Measurements from ENCODE around the gene LRIT1.

Gene LRIT1

GRCh38 chr10:84221916-84222315 lies 19.4 kb downstream of the LRIT1 start:
- no peak overlapping the region for H3K4me3 ChIP-seq (ENCODE audit: low read depth, low read length)
- no peak for DNase-seq (ENCODE audit: low read depth)

GRCh38 chr10:84217746-84218145 lies 23.6 kb downstream of the LRIT1 start:
- no peak for DNase-seq (ENCODE audit: low read depth)
- no peak overlapping the region for H3K4me3 ChIP-seq (ENCODE audit: low read depth, low read length)

- DNase-seq (ENCODE audit: low read depth) = no peak
- H3K4me3 ChIP-seq (ENCODE audit: low read depth, low read length) = no peak overlapping the region
Measured at GRCh38 chr10:84216834-84217233, 24.5 kb downstream of the LRIT1 start.

- DNase-seq (ENCODE audit: low read depth) = no peak
- no peak overlapping the region for H3K4me3 ChIP-seq (ENCODE audit: low read depth, low read length)
Measured at GRCh38 chr10:84214612-84215235, 26.6 kb downstream of the LRIT1 start.

GRCh38 chr10:84214046-84214572 lies 27.2 kb downstream of the LRIT1 start:
- DNase-seq (ENCODE audit: low read depth) = no peak
- H3K4me3 ChIP-seq (ENCODE audit: low read depth, low read length) = no peak overlapping the region

GRCh38 chr10:84213076-84213475 lies 28.3 kb downstream of the LRIT1 start:
- H3K4me3 ChIP-seq (ENCODE audit: low read depth, low read length) = no peak overlapping the region
- no peak for DNase-seq (ENCODE audit: low read depth)

GRCh38 chr10:84212014-84212413 lies 29.3 kb downstream of the LRIT1 start:
- no peak for DNase-seq (ENCODE audit: low read depth)
- no peak overlapping the region for H3K4me3 ChIP-seq (ENCODE audit: low read depth, low read length)

GRCh38 chr10:84211566-84211965 lies 29.8 kb downstream of the LRIT1 start:
- DNase-seq (ENCODE audit: low read depth) = no peak
- H3K4me3 ChIP-seq (ENCODE audit: low read depth, low read length) = no peak overlapping the region

- H3K4me3 ChIP-seq (ENCODE audit: low read depth, low read length) = no peak overlapping the region
Measured at GRCh38 chr10:84208023-84208422, 33.3 kb downstream of the LRIT1 start.

GRCh38 chr10:84205853-84206525 lies 35.4 kb downstream of the LRIT1 start:
- no peak overlapping the region for H3K4me3 ChIP-seq (ENCODE audit: low read depth, low read length)
- DNase-seq (ENCODE audit: low read depth) = no peak

More at GRCh38 chr10:84208023-84208422, 33.3 kb downstream of the LRIT1 start:
- no peak for DNase-seq (ENCODE audit: low read depth)

- H3K4me3 ChIP-seq (ENCODE audit: low read depth, low read length) = no peak overlapping the region
- no peak for DNase-seq (ENCODE audit: low read depth)
Measured at GRCh38 chr10:84205049-84205852, 36.1 kb downstream of the LRIT1 start.

- no peak for DNase-seq (ENCODE audit: low read depth)
Measured at GRCh38 chr10:84204610-84205009, 36.7 kb downstream of the LRIT1 start.

GRCh38 chr10:84204122-84204521 lies 37.2 kb downstream of the LRIT1 start:
- DNase-seq (ENCODE audit: low read depth) = no peak

More at GRCh38 chr10:84204610-84205009, 36.7 kb downstream of the LRIT1 start:
- H3K4me3 ChIP-seq (ENCODE audit: low read depth, low read length) = no peak overlapping the region

GRCh38 chr10:84202349-84202748 lies 39.0 kb downstream of the LRIT1 start:
- DNase-seq (ENCODE audit: low read depth) = no peak
- no peak overlapping the region for H3K4me3 ChIP-seq (ENCODE audit: low read depth, low read length)

More at GRCh38 chr10:84204122-84204521, 37.2 kb downstream of the LRIT1 start:
- no peak overlapping the region for H3K4me3 ChIP-seq (ENCODE audit: low read depth, low read length)

GRCh38 chr10:84201682-84202081 lies 39.7 kb downstream of the LRIT1 start:
- H3K4me3 ChIP-seq (ENCODE audit: low read depth, low read length) = no peak overlapping the region
- DNase-seq (ENCODE audit: low read depth) = no peak

GRCh38 chr10:84201244-84201606 lies 40.1 kb downstream of the LRIT1 start:
- H3K4me3 ChIP-seq (ENCODE audit: low read depth, low read length) = no peak overlapping the region
- no peak for DNase-seq (ENCODE audit: low read depth)

GRCh38 chr10:84200537-84201243 lies 40.7 kb downstream of the LRIT1 start:
- no peak overlapping the region for H3K4me3 ChIP-seq (ENCODE audit: low read depth, low read length)
- no peak for DNase-seq (ENCODE audit: low read depth)

GRCh38 chr10:84198206-84198915 lies 43.0 kb downstream of the LRIT1 start:
- DNase-seq (ENCODE audit: low read depth) = no peak
- no peak overlapping the region for H3K4me3 ChIP-seq (ENCODE audit: low read depth, low read length)

- DNase-seq (ENCODE audit: low read depth) = no peak
- H3K4me3 ChIP-seq (ENCODE audit: low read depth, low read length) = no peak overlapping the region
Measured at GRCh38 chr10:84197643-84198042, 43.7 kb downstream of the LRIT1 start.
